ENCODE measurements around the gene CCDC178.
A peak's percentile ranks its signal among the peaks of the same experiment; 100 is the strongest.

Gene CCDC178

DNA sequence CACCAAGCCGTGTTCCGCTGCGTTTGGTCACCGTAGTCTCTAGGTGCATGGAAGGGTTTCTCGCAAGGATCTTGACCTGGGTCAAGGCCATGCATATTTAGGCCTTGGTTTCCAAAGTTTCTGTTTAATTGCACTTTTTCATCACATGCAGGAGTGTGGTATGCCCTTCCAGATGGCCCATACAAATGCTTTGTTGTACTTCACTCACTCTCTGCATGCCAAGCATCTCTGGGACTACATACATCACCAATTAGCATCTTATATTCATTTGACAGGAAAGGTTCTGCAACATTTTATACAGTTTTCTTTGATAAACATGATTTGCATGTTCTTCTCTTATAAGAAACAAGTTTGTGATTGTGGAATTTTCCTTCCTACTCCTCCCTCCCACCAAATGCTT lies 534.9 kb downstream of the CCDC178 start:
- H3K79me2 ChIP-seq (ENCODE audit: insufficient read depth, low read length): no peaks in the 10 kb centered on the region
- H3K9me2 ChIP-seq (ENCODE audit: low read depth, low read length): no peaks in the 10 kb centered on the region
- no peak overlapping the region for H3K4me3 ChIP-seq (ENCODE audit: low read depth, low read length, poor library complexity, severe bottlenecking)
- no peaks in the 10 kb centered on the region for H3K9me3 ChIP-seq (ENCODE audit: low read length)
- no peaks in the 10 kb centered on the region for H3K27me3 ChIP-seq (ENCODE audit: insufficient read depth, low read length)
- no peak overlapping the region for H3K27ac ChIP-seq (ENCODE audit: low read depth, low read length, poor library complexity, severe bottlenecking)
- no peaks in the 10 kb centered on the region for H4K20me1 ChIP-seq (ENCODE audit: insufficient read depth, low read length)
- H3K4me1 ChIP-seq (ENCODE audit: insufficient read depth, low read length, severe bottlenecking): peaks cover 32% of the 10 kb centered on the region
- H2AFZ ChIP-seq (ENCODE audit: low read length): no peak overlapping the region
- no peak overlapping the region for H3K9ac ChIP-seq (ENCODE audit: low read length)
- H3F3A ChIP-seq (ENCODE audit: insufficient read depth, low read length): no peaks in the 10 kb centered on the region
- H3K4me2 ChIP-seq (ENCODE audit: low read length): no peak overlapping the region
- no peaks in the 10 kb centered on the region for H3K36me3 ChIP-seq (ENCODE audit: insufficient read depth, low read length)
- TF ChIP-seq EZH2 (IDR thresholded peaks at IDR 0.05; ENCODE audit: borderline replicate concordance, low read length): no peak
- TF ChIP-seq, protein P1, sequence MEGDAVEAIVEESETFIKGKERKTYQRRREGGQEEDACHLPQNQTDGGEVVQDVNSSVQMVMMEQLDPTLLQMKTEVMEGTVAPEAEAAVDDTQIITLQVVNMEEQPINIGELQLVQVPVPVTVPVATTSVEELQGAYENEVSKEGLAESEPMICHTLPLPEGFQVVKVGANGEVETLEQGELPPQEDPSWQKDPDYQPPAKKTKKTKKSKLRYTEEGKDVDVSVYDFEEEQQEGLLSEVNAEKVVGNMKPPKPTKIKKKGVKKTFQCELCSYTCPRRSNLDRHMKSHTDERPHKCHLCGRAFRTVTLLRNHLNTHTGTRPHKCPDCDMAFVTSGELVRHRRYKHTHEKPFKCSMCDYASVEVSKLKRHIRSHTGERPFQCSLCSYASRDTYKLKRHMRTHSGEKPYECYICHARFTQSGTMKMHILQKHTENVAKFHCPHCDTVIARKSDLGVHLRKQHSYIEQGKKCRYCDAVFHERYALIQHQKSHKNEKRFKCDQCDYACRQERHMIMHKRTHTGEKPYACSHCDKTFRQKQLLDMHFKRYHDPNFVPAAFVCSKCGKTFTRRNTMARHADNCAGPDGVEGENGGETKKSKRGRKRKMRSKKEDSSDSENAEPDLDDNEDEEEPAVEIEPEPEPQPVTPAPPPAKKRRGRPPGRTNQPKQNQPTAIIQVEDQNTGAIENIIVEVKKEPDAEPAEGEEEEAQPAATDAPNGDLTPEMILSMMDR (IDR thresholded peaks at IDR 0.05; ENCODE audit: low read length): no peak

GRCh38 chr18:32902568-32903330 lies 537.8 kb downstream of the CCDC178 start:
- Histone ChIP-seq H3K4me3 (ENCODE audit: low read depth, low read length, poor library complexity, severe bottlenecking) (no peak overlapping the region), H3K79me2 (ENCODE audit: insufficient read depth, low read length) (no peaks in the 10 kb centered on the region), H3K9me3 (ENCODE audit: low read length) (no peaks in the 10 kb centered on the region), H3K36me3 (ENCODE audit: insufficient read depth, low read length) (no peaks in the 10 kb centered on the region), H3K4me2 (ENCODE audit: low read length) (no peak overlapping the region; the same call in 1 of the 2 replicates), H3K27ac (ENCODE audit: low read depth, low read length, poor library complexity, severe bottlenecking) (peak overlapping the region; percentile 5), H3K27me3 (ENCODE audit: insufficient read depth, low read length) (no peaks in the 10 kb centered on the region), H3K9me2 (ENCODE audit: low read depth, low read length) (no peaks in the 10 kb centered on the region), H3F3A (ENCODE audit: insufficient read depth, low read length) (no peaks in the 10 kb centered on the region), H4K20me1 (ENCODE audit: insufficient read depth, low read length) (no peaks in the 10 kb centered on the region), H3K4me1 (ENCODE audit: insufficient read depth, low read length, severe bottlenecking) (peaks cover 11% of the 10 kb centered on the region), H3K9ac (ENCODE audit: low read length) (no peak overlapping the region), H2AFZ (ENCODE audit: low read length) (no peak overlapping the region)
- TF ChIP-seq, protein P1 (IDR thresholded peaks at IDR 0.05; ENCODE audit: low read length): no peak
- TF ChIP-seq EZH2 (IDR thresholded peaks at IDR 0.05; ENCODE audit: borderline replicate concordance, low read length): no peak

- TF ChIP-seq, protein P1 (IDR thresholded peaks at IDR 0.05; ENCODE audit: low read length): peak; percentile 55
- TF ChIP-seq EZH2 (IDR thresholded peaks at IDR 0.05; ENCODE audit: borderline replicate concordance, low read length): no peak
- Histone ChIP-seq H3K79me2 (ENCODE audit: insufficient read depth, low read length) (no peaks in the 10 kb centered on the region), H3K9me2 (ENCODE audit: low read depth, low read length) (no peaks in the 10 kb centered on the region), H3K9me3 (ENCODE audit: low read length) (peaks cover 6% of the 10 kb centered on the region; the same call in 1 of the 2 replicates), H3K9ac (ENCODE audit: low read length) (no peak overlapping the region), H3F3A (ENCODE audit: insufficient read depth, low read length) (no peaks in the 10 kb centered on the region), H3K27me3 (ENCODE audit: insufficient read depth, low read length) (no peaks in the 10 kb centered on the region), H3K27ac (ENCODE audit: low read depth, low read length, poor library complexity, severe bottlenecking) (no peak overlapping the region), H3K4me2 (ENCODE audit: low read length) (no peak overlapping the region), H4K20me1 (ENCODE audit: insufficient read depth, low read length) (no peaks in the 10 kb centered on the region), H2AFZ (ENCODE audit: low read length) (no peak overlapping the region), H3K36me3 (ENCODE audit: insufficient read depth, low read length) (no peaks in the 10 kb centered on the region), H3K4me3 (ENCODE audit: low read depth, low read length, poor library complexity, severe bottlenecking) (no peak overlapping the region), H3K4me1 (ENCODE audit: insufficient read depth, low read length, severe bottlenecking) (peaks cover 11% of the 10 kb centered on the region)
These were observed 540.7 kb downstream of the CCDC178 start for GRCh38 chr18:32899819-32900218.
